CD8-positive, alpha-beta memory T cell (primary cell): ENCODE measurements around the gene LIN7C. TPM values are rescaled to one million over a fixed set of nuclear protein-coding genes. Genes with fewer than 3 reads are reported as not detected.
"Not testable (repeated sequence)": the region's sequence is repeated elsewhere in the genome, so short reads cannot be mapped to it uniquely, and the experiment has no call there.

ENCODE experiments used
- CTCF ChIA-PET: fragments of 350-600 bp; sonication (Branson Sonifier 250); formaldehyde crosslinking; loops from one replicate; lab custom pipeline; 2021; ENCODE audit warnings: antibody characterized with exemption; lab: Charles Lee
- POLR2A ChIA-PET: fragments of 350-600 bp; sonication (Branson Sonifier 250); formaldehyde crosslinking; loops from one replicate; lab custom pipeline; 2021; ENCODE audit warnings: antibody characterized with exemption; lab: Charles Lee
- DNase-seq, 5 donors: peaks; one replicate each; pipeline versions ENCODE4 v3.0.0 to v3.0.0-alpha.2; 2020 to 2022; ENCODE audit warnings: mixed read lengths in 1 of 5
- H3K27ac ChIP-seq: one replicate; pipeline ENCODE4 v1.7.0; 2013; ENCODE audit warnings: low read depth, mild to moderate bottlenecking, low read length, moderate library complexity
- H3K27me3 ChIP-seq: 2 replicates; pipeline ENCODE4 v1.7.0; 2013; ENCODE audit warnings: low read length, mild to moderate bottlenecking; ENCODE audit not compliant: insufficient read depth, poor library complexity, severe bottlenecking
- H3K36me3 ChIP-seq: 2 replicates; pipeline ENCODE4 v1.7.0; 2013; ENCODE audit warnings: mild to moderate bottlenecking, low read length, moderate library complexity; ENCODE audit not compliant: insufficient read depth
- H3K4me1 ChIP-seq: 2 replicates; pipeline ENCODE4 v1.7.0; 2013; ENCODE audit warnings: mild to moderate bottlenecking, low read length, moderate library complexity; ENCODE audit not compliant: insufficient read depth
- H3K4me3 ChIP-seq: 2 replicates; pipeline ENCODE4 v1.7.0; 2013; ENCODE audit warnings: mild to moderate bottlenecking, low read length
- H3K9me3 ChIP-seq: 2 replicates; pipeline ENCODE4 v1.7.0; 2013; ENCODE audit warnings: mild to moderate bottlenecking, low read length
- H3K27ac Mint-ChIP-seq, 8 donors: one replicate each; pipeline ENCODE4 v1.8.0; 2020 to 2021; ENCODE audit warnings: mixed read lengths in 8 of 8, mild to moderate bottlenecking in 6 of 8, inconsistent platforms in 3 of 8, moderate library complexity in 3 of 8
- H3K27me3 Mint-ChIP-seq, 2 donors: one replicate each; pipeline ENCODE4 v1.8.0; 2020 to 2021; ENCODE audit warnings: mixed read lengths in 2 of 2, mild to moderate bottlenecking in 1 of 2, moderate library complexity in 1 of 2
- H3K36me3 Mint-ChIP-seq, 3 donors: one replicate each; pipeline ENCODE4 v1.8.0; 2020 to 2021; ENCODE audit warnings: mixed read lengths in 3 of 3, inconsistent platforms in 1 of 3, mild to moderate bottlenecking in 1 of 3
- H3K4me1 Mint-ChIP-seq, 3 donors: one replicate each; pipeline ENCODE4 v1.8.0; 2020 to 2021; ENCODE audit warnings: mixed read lengths in 3 of 3, inconsistent platforms in 1 of 3, mild to moderate bottlenecking in 1 of 3
- H3K4me3 Mint-ChIP-seq, 7 donors: one replicate each; pipeline ENCODE4 v1.8.0; 2020 to 2021; ENCODE audit warnings: mixed read lengths in 7 of 7, mild to moderate bottlenecking in 6 of 7, moderate library complexity in 4 of 7, inconsistent platforms in 2 of 7
- H3K9me3 Mint-ChIP-seq, 5 donors: one replicate each; pipeline ENCODE4 v1.8.0; 2020 to 2022; ENCODE audit warnings: mixed read lengths in 5 of 5, mild to moderate bottlenecking in 3 of 5, moderate library complexity in 2 of 5, inconsistent platforms in 1 of 5
- polyA plus RNA-seq: library from polyadenylated mRNA; unstranded; fragments of 300-500 nt; fragmentation: Illumina TruSeq; gene quantifications from one replicate; pipeline ENCODE4 v1.2.3, GENCODE V29; 2021
- total RNA-seq, 2 experiments: library from RNA; stranded (reverse); gene quantifications; one replicate each; pipeline ENCODE4 v1.2.3, GENCODE V29; 2021

Gene LIN7C
- total and polyA plus RNA-seq, 3 experiments from 2014 or later = 14.7 to 28.9 (median 27.4) TPM

DNA sequence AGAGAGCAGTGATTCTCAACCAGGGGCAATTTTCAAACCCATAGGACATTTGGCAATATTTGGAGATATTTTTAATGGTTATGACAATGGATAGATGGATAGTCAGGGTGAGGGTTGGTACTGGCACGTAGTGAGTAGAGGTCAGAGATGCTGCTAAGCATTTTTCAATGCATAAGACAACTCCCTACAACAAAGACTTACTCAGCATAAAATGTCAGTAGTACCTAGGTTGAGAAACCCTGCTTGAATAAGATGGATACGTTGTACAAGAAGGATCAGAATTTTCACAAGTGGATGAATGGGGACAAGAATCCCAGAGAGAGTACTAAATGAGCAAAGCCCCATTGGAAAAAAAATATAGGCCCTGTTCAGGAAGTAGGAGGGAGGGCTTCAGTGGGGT is 11.9 kb upstream of the LIN7C start:
- Mint-ChIP-seq H3K36me3 (peaks cover 0 to 2% (median 0%) of the 10 kb centered on the region in 3 donors), H3K4me3 (no peak overlapping the region), H3K27ac (no peak overlapping the region), H3K9me3 (peaks cover 0 to 8% (median 5%) of the 10 kb centered on the region in 5 donors), H3K27me3 (peaks cover 6 to 20% of the 10 kb centered on the region in 2 donors), H3K4me1 (no peaks in the 10 kb centered on the region)
- no peaks in the 10 kb centered on the region for H3K36me3 ChIP-seq
- H3K27ac ChIP-seq = no peak overlapping the region
- no peaks in the 10 kb centered on the region for H3K9me3 ChIP-seq
- H3K27me3 ChIP-seq = peaks cover 3% of the 10 kb centered on the region
- CTCF ChIA-PET = no interaction called here
- H3K4me3 ChIP-seq = no peak overlapping the region
- no peak for DNase-seq
- H3K4me1 ChIP-seq = no peaks in the 10 kb centered on the region
- POLR2A ChIA-PET = no interaction called here

DNA sequence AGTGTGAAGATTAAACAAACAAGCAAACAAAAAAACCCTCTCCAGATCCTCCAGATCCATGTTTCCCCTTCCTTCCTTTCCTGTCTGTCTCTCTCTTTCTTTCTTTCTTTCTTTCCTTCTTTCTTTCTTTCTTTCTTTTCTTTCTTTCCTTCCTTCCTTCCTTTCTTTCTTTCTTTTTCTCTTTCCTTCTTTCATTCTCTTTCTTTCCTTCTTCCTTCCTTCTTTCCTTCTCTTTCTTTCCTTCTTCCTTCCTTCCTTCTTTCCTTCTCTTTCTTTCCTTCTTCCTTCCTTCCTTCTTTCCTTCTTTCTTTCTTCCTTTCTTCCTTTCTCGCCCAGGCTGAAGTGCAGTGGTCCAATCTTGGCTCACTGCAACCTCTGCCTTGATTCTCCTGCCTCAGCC is 10.9 kb upstream of the LIN7C start:
- CTCF ChIA-PET, POLR2A ChIA-PET: not testable (repeated sequence)
- peaks cover 6 to 20% of the 10 kb centered on the region in 2 donors for H3K27me3 Mint-ChIP-seq

DNA sequence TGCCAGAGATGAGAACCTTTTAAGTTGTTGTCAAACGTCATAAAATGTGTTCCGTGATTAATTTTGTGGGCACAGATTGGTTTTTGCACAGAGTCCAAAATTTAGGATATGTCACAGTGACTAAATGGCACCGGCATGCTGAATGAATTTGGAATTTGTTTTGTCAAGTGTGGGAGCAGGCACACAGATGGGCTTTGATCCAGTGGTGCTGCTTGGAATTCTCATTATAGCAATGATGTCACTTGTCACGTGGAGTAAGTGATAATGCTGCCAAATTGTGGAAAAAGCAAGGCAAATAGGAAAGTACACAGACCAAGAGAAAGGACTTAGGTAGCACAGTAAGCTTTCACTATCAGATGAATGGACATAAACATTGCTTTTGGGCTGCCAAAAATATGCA is 8.0 kb upstream of the LIN7C start:
- Mint-ChIP-seq H3K27ac (no peak overlapping the region), H3K36me3 (peaks cover 0 to 3% (median 3%) of the 10 kb centered on the region in 3 donors), H3K27me3 (peaks cover 4 to 20% of the 10 kb centered on the region in 2 donors), H3K9me3 (peaks cover 0 to 8% (median 5%) of the 10 kb centered on the region in 5 donors), H3K4me3 (no peak overlapping the region), H3K4me1 (peaks cover 0 to 3% (median 0%) of the 10 kb centered on the region in 3 donors)
- no peaks in the 10 kb centered on the region for H3K9me3 ChIP-seq
- no peak overlapping the region for H3K27ac ChIP-seq
- DNase-seq = no peak
- POLR2A ChIA-PET = no interaction called here
- CTCF ChIA-PET = no interaction called here
- no peak overlapping the region for H3K4me3 ChIP-seq
- no peaks in the 10 kb centered on the region for H3K36me3 ChIP-seq
- H3K4me1 ChIP-seq = no peaks in the 10 kb centered on the region
- peaks cover 3% of the 10 kb centered on the region for H3K27me3 ChIP-seq

More for the DNA sequence above, 10.9 kb upstream of the LIN7C start:
- not testable (repeated sequence) for H3K27me3 ChIP-seq, H3K4me1 Mint-ChIP-seq, H3K27ac ChIP-seq, H3K27ac Mint-ChIP-seq, H3K36me3 ChIP-seq, H3K9me3 Mint-ChIP-seq, DNase-seq, H3K36me3 Mint-ChIP-seq, H3K4me3 ChIP-seq, H3K4me3 Mint-ChIP-seq, H3K4me1 ChIP-seq, H3K9me3 ChIP-seq

DNA sequence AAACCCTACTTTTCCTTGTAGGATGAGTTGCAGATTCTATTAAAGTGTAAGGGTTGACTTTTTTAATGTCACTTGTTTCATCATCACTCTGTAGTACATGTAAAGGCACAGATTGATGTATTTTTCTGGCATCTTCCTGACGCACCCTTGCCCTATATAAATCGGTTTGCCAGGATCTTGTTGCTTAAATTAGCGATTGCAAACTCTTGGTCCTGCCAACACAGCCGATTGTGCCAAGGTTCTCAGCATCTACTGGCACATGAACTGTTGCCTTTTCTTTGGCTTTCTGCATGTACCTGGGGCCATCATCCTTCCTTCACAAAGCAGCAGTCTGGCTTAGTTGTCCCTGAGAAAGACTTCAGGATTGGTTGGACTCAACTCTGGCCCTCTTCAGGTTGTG is 7.5 kb upstream of the LIN7C start:
- POLR2A ChIA-PET = no interaction called here
- peaks cover 0 to 8% (median 5%) of the 10 kb centered on the region in 5 donors for H3K9me3 Mint-ChIP-seq
- no peak overlapping the region for H3K27ac Mint-ChIP-seq
- Histone ChIP-seq H3K27ac (no peak overlapping the region), H3K4me1 (no peaks in the 10 kb centered on the region), H3K4me3 (no peak overlapping the region), H3K36me3 (no peaks in the 10 kb centered on the region), H3K9me3 (no peaks in the 10 kb centered on the region), H3K27me3 (no peaks in the 10 kb centered on the region)
- peaks cover 0 to 4% (median 3%) of the 10 kb centered on the region in 3 donors for H3K36me3 Mint-ChIP-seq
- DNase-seq = no peak
- peaks cover 0 to 3% (median 0%) of the 10 kb centered on the region in 3 donors for H3K4me1 Mint-ChIP-seq
- peaks cover 0 to 20% of the 10 kb centered on the region in 2 donors for H3K27me3 Mint-ChIP-seq
- CTCF ChIA-PET = no interaction called here
- no peak overlapping the region for H3K4me3 Mint-ChIP-seq

DNA sequence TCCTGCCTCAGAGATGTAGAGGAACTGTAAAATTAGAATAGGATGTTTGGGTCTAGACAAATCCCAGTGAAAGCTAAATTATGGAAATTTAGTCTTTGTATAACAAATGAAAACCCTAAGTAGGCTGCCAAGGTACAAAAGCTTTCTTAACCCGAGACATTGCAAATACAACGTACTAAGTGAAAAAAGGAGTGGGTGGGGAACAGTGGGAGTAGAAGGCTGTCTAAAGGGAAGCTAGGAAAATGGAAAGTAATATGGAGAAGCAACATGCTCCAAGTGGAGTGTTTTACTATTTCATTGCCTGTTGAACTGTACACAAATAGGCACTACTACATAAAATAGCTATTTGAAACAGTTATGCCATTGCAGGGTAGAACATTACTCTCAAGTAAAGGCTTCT is 6.8 kb upstream of the LIN7C start:
- Mint-ChIP-seq H3K9me3 (peaks cover 0 to 8% (median 5%) of the 10 kb centered on the region in 5 donors), H3K27ac (no peak overlapping the region), H3K27me3 (peaks cover 0 to 17% of the 10 kb centered on the region in 2 donors), H3K4me3 (no peak overlapping the region), H3K36me3 (peaks cover 0 to 4% (median 3%) of the 10 kb centered on the region in 3 donors), H3K4me1 (peaks cover 3 to 5% (median 4%) of the 10 kb centered on the region in 3 donors)
- DNase-seq = no peak
- H3K4me3 ChIP-seq = no peak overlapping the region
- H3K9me3 ChIP-seq = no peaks in the 10 kb centered on the region
- no peaks in the 10 kb centered on the region for H3K4me1 ChIP-seq
- H3K27ac ChIP-seq = no peak overlapping the region
- ChIA-PET CTCF (no interaction called here), POLR2A (no interaction called here)
- no peaks in the 10 kb centered on the region for H3K27me3 ChIP-seq
- H3K36me3 ChIP-seq = no peaks in the 10 kb centered on the region

DNA sequence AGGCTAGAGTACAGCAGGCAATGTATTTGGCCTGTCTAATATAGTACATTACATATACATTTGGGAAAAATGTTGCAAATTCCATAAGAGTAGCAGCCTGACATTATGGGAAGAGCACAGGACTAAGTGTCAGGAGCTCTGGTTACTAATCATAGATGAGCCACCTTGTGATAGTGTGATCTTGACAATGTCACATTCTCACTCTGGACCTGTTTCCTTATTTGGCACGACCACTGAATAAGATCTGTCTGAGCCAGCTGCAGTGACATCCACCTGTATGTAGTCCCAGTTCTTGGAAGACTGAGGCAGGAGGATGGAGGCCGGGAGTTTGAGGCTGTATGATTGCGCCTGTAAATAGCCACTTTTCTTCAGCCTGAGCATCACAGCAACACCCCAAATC is 5.7 kb upstream of the LIN7C start:
- no peaks in the 10 kb centered on the region for H3K9me3 ChIP-seq
- no peak overlapping the region for H3K4me3 ChIP-seq
- Mint-ChIP-seq H3K4me3 (no peak overlapping the region), H3K36me3 (peaks cover 0 to 7% (median 3%) of the 10 kb centered on the region in 3 donors), H3K9me3 (peaks cover 0 to 8% (median 5%) of the 10 kb centered on the region in 5 donors), H3K27ac (no peak overlapping the region), H3K27me3 (peaks cover 0 to 7% of the 10 kb centered on the region in 2 donors), H3K4me1 (peaks cover 12 to 16% (median 15%) of the 10 kb centered on the region in 3 donors)
- no peak for DNase-seq
- H3K27ac ChIP-seq = no peak overlapping the region
- no peaks in the 10 kb centered on the region for H3K27me3 ChIP-seq
- POLR2A ChIA-PET = no interaction called here
- CTCF ChIA-PET = no interaction called here
- H3K36me3 ChIP-seq = no peaks in the 10 kb centered on the region
- peaks cover 5% of the 10 kb centered on the region for H3K4me1 ChIP-seq

DNA sequence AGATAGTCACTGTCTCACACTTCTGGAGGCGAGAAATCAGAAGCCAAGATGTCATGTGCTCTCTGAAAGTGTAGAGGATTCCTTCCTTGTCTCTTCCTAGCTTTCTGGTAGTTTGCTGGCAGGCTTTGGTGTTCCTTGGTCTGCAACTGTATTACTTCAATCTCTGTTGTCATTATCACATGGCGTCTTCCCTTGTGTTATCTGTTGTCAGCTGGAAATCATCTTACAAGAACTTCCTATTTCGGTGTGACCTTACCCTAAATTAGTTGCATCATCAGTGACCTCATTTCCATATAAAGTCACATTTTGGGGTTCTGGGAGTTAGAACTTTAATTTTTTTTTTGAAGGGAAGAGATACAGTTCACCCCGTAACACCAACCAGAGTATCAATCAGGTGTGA is 3.3 kb upstream of the LIN7C start:
- Mint-ChIP-seq H3K4me3 (no peak overlapping the region), H3K4me1 (peaks cover 23 to 35% (median 35%) of the 10 kb centered on the region in 3 donors), H3K9me3 (peaks cover 0 to under 1% (median 0%) of the 10 kb centered on the region in 5 donors), H3K36me3 (peaks cover 0 to 13% (median 7%) of the 10 kb centered on the region in 3 donors), H3K27ac (no peak overlapping the region), H3K27me3 (peaks cover 0 to 1% of the 10 kb centered on the region in 2 donors)
- no peak overlapping the region for H3K27ac ChIP-seq
- H3K4me3 ChIP-seq = no peak overlapping the region
- ChIA-PET POLR2A (no interaction called here), CTCF (no interaction called here)
- no peaks in the 10 kb centered on the region for H3K36me3 ChIP-seq
- DNase-seq = no peak
- H3K4me1 ChIP-seq = peaks cover 15% of the 10 kb centered on the region
- H3K27me3 ChIP-seq = no peaks in the 10 kb centered on the region
- no peaks in the 10 kb centered on the region for H3K9me3 ChIP-seq

DNA sequence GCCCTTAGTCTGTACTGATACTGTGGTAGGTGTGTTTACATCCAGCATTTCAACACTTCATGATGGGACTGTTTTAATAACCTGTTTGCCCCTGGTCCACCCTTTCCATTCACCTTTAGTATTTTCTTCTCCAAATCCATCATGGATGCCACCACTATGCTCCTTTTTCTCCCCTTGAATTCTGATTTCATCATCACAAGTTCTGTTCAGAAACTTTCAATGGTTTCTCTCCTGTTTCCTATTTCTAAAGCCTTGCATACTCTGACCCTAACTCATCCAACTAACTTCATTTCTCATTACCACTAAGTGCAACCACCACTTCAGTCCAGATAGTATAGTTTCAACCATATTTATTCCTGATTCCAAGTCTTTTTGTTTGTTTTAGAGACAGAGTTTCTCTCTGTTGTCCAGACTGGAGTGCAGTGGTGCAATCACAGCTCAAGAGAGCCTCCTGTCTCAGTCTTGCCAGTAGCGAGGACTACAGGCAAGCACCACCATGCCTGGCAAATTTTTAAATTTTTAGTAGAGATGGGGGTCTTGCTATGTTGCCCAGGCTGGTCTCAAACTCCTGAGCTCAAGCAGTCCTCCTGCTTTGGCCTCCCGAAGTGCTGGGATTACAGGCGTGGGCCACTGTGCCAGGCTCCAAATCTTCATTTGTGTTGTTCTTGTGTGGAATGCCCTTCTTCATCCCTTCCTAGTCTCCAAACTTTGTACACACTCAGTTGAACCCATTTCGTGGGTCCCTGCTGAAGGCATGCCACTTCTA is 1.2 kb upstream of the LIN7C start:
- ChIA-PET CTCF (interaction anchor here (1.0 kb wide), 1 partner anchor 9 kb away, joined by 3 read pairs; no protein-coding TSS in a partner anchor), POLR2A (no interaction called here)
- Histone ChIP-seq H3K4me1 (peaks cover 23% of the 10 kb centered on the region), H3K4me3 (peak overlapping the region; percentile 94), H3K27ac (peak overlapping the region; percentile 87), H3K27me3 (no peaks in the 10 kb centered on the region), H3K36me3 (no peaks in the 10 kb centered on the region), H3K9me3 (no peaks in the 10 kb centered on the region)
- peaks cover 0 to 17% (median 7%) of the 10 kb centered on the region in 3 donors for H3K36me3 Mint-ChIP-seq
- peak overlapping the region; percentile 89 to 100 (median 99) for H3K27ac Mint-ChIP-seq
- H3K4me3 Mint-ChIP-seq = peak overlapping the region; percentile 97 to 100 (median 100)
- no peaks in the 10 kb centered on the region for H3K9me3 Mint-ChIP-seq
- H3K4me1 Mint-ChIP-seq = peaks cover 32 to 56% (median 50%) of the 10 kb centered on the region in 3 donors
- no peak for DNase-seq
- H3K27me3 Mint-ChIP-seq = peaks cover 0 to 1% of the 10 kb centered on the region in 2 donors
